Measurements from ENCODE around the gene PPM1F.
A peak's percentile ranks its signal among the peaks of the same experiment; 100 is the strongest.

The PPM1F gene

DNA sequence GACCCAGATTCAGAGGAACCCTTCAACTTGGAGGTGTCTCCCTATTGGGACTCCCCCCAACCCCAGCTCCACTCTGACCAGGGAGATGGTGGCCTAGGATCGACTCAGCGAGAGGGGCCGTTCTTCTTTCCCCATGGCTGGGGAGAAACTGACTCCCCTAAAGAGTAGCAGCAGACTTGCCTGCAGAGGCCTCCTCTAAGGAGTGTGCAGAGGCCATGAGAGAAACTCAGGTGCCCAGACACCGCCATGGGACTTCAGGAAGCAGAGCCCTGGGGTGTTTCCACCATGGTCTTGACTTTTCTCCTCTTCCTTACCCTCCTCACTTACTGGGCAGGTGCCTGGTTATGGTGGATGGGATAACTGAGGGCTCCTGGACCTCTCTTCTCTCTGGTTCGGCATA, 32.6 kb upstream of the PPM1F start:
- no peak for DNase-seq (ENCODE audit: low read depth)
- TF ChIP-seq, protein P1, sequence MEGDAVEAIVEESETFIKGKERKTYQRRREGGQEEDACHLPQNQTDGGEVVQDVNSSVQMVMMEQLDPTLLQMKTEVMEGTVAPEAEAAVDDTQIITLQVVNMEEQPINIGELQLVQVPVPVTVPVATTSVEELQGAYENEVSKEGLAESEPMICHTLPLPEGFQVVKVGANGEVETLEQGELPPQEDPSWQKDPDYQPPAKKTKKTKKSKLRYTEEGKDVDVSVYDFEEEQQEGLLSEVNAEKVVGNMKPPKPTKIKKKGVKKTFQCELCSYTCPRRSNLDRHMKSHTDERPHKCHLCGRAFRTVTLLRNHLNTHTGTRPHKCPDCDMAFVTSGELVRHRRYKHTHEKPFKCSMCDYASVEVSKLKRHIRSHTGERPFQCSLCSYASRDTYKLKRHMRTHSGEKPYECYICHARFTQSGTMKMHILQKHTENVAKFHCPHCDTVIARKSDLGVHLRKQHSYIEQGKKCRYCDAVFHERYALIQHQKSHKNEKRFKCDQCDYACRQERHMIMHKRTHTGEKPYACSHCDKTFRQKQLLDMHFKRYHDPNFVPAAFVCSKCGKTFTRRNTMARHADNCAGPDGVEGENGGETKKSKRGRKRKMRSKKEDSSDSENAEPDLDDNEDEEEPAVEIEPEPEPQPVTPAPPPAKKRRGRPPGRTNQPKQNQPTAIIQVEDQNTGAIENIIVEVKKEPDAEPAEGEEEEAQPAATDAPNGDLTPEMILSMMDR (IDR thresholded peaks at IDR 0.05; ENCODE audit: control insufficient read depth, insufficient read depth, low read depth, low read length, missing control alignments): no peak
- H3K4me3 ChIP-seq (ENCODE audit: control insufficient read depth, low read depth, low read length): no peak overlapping the region

DNA sequence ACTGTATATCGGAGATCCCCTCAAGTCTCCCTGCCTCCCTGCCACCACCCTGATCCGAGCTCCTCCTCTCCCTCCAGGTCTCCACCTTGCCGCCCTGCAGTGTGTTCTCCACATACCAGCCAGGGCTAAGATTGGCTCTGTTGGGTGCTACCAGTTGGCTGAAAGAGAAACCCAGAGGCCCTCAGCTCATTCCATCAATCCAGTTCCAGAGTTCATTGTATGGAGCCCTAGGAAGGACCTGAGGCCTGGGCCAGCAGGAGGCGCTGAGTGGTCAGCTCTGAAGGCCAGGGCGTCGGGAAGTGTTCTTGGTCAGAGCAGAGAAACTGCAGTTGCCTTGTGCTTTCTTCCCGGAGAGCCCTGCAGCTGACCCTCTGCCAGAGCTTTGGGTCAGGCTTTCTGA, 32.1 kb upstream of the PPM1F start:
- TF ChIP-seq, protein P1 (IDR thresholded peaks at IDR 0.05; ENCODE audit: control insufficient read depth, insufficient read depth, low read depth, low read length, missing control alignments): peak; percentile 33
- no peak overlapping the region for H3K4me3 ChIP-seq (ENCODE audit: control insufficient read depth, low read depth, low read length)
- DNase-seq (ENCODE audit: low read depth): no peak

DNA sequence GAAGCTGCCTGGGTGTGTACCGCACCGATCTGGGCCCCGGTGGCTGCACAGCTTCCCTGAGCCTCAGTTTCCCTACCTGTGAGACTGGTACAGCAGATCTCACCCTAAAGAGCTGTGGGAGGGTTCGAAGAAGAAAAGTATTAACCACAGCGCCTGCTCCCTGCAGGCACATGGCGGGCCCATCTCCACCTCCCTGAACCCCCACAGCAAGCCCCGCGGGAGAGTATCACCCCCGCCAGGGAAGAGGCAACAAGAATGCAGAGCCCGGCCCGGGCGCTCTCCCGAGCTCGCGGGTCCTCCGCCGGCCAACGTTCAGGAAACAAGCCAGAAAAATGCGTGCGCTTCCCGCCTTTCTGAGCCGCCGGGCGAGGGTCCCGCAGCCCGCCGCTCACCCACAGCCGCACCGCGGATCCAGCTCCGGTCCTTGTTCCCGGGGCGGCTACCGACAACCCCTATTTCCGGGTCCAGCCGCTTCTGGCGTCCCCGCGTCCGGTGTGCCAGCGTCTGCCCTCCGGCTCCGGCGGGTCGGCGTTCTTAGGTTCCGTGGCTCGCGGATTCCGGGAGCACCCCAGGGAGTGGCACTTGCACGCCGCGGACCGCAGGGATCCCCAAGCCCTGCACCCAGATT, 29.8 kb upstream of the PPM1F start, which contains the start of gene TOP3B:
TSS of gene TOP3B (minus strand) at position 450 of the 628 bp plus-strand sequence. CDS start 7,078 bp downstream, outside the sequence.
- H3K4me3 ChIP-seq (ENCODE audit: control insufficient read depth, low read depth, low read length): peak within 1 kb of the TSS; percentile 94
- TF ChIP-seq, protein P1 (IDR thresholded peaks at IDR 0.05; ENCODE audit: control insufficient read depth, insufficient read depth, low read depth, low read length, missing control alignments): no peak
- DNase-seq (ENCODE audit: low read depth): peak; percentile 17

DNA sequence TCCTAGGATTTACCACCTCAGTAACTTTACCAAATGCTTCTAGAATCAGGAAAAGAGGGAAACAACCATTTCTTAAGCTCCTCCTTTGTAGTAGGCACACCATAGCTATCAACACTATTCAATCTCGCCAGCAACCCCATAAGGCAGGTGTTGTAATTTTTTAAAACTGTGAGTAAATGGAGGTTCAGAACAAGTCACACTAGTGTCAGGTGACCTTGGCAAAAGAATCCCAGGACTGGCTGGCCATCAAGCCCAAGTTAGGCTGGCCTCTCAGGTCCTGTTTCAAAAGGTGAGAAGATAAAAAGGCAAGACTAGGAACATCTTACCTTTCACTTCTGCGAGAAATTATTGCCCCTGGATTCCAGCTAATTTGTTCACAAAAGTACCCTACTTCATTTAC, 29.2 kb upstream of the PPM1F start:
- H3K4me3 ChIP-seq (ENCODE audit: control insufficient read depth, low read depth, low read length): peak overlapping the region; percentile 94
- TF ChIP-seq, protein P1 (IDR thresholded peaks at IDR 0.05; ENCODE audit: control insufficient read depth, insufficient read depth, low read depth, low read length, missing control alignments): no peak
- no peak for DNase-seq (ENCODE audit: low read depth)

DNA sequence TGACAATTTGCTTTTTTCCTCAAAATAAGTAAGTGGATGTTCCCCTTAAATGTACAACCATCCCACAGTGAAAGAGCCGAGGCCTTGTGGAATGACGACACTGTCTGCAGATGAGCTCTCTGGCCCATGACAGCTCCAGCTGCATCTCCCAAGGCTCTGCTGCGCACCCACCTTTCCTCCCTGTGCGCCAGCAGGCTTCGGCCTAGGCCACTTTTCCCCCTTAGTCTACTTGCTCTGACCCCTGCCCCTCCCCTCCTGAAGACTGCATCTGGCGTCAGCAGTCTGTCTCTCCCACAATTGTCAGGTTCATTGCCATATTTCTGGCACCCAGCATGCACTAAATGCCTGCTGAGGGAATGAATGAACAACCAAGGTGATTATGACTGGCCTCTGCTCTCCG, 27.9 kb upstream of the PPM1F start:
- H3K4me3 ChIP-seq (ENCODE audit: control insufficient read depth, low read depth, low read length): no peak overlapping the region
- DNase-seq (ENCODE audit: low read depth): no peak
- TF ChIP-seq, protein P1 (IDR thresholded peaks at IDR 0.05; ENCODE audit: control insufficient read depth, insufficient read depth, low read depth, low read length, missing control alignments): no peak

DNA sequence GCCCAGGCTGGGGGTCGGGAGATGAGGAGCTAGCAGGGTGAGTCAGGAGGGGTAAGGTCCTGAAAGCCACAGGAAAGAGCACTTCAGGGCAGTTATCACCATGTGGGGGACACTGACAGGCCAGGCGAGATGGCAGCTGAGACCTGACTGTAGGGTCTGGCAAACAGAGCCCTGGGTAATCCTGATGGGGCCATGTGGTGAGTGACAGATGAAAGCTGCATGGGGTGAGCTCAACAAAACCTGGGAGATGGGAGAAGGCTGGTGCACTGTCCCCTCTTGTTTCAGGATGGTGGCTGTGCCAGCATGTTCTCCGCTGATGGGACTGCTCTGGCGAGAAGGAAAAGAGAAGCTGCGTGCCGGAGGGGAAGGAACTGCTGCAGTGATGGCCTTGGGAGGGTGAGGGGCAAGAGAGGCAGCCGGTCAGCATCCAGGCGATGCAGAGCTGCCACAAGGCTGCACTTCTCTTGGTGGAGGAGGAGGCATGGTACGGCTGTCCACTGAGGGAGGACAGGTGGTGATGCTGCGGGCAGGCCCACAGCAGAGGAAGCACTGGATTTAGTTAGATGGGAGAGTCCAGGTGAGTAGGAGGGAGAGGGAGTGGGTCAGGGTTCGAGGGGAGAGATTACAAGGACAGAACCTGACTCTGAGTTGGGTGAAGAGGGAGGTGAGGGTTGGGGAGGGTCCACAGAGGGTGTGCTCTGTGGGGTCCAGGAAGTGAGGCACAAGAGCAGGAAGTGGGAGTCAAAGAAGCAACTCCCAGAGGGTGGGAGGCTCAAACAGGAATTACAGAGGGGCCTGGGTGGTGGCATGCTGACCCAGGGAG, 26.1 kb upstream of the PPM1F start:
- no peak for DNase-seq (ENCODE audit: low read depth)
- no peak overlapping the region for H3K4me3 ChIP-seq (ENCODE audit: control insufficient read depth, low read depth, low read length)
- TF ChIP-seq, protein P1 (IDR thresholded peaks at IDR 0.05; ENCODE audit: control insufficient read depth, insufficient read depth, low read depth, low read length, missing control alignments): no peak
